GM06990 (cell line): ENCODE data around the gene SOX30.

Experiments used
- DNase-seq: peaks from one replicate; pipeline ENCODE4 v3.0.0-alpha.2; 2011; ENCODE audit not compliant: insufficient read length; ENCODE audit errors: extremely low read depth
- H3K27me3 ChIP-seq: replicated peaks from 2 replicates; pipeline ENCODE4 v1.6.0; 2011; ENCODE audit warnings: low read length; ENCODE audit not compliant: control insufficient read depth, insufficient read depth
- H3K36me3 ChIP-seq: 2 replicates; pipeline ENCODE4 v1.5.1; 2011; ENCODE audit warnings: low read length; ENCODE audit not compliant: control insufficient read depth, insufficient read depth
- H3K4me3 ChIP-seq: replicated peaks from 2 replicates; pipeline ENCODE4 v1.5.1; 2011; ENCODE audit warnings: low read depth, mild to moderate bottlenecking, control low read depth, low read length
- CTCF ChIP-seq: IDR thresholded peaks from 2 replicates; pipeline ENCODE4 v1.5.1; 2011; ENCODE audit warnings: low read length, control low read depth, mild to moderate bottlenecking, inconsistent platforms; ENCODE audit not compliant: insufficient read depth, poor library complexity, severe bottlenecking

Gene SOX30

DNA sequence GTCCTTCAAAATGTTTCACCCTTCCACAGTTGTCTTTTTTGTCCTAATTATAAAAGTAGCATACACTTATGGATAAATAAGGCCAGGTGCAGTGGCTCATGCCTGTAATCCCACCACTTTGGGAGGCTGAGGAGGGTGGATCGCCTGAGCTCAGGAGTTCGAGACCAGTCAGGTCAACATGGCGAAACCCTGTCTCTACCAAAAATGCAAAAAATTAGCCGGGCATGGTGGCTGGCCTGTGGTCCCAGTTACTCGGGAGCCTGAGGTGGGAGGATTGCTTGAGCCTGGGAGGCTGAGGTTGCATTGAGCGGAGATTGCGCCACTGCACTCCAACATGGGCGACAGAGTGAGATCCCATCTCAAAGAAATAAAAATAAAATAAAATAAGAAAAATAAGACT lies 20.7 kb upstream of the SOX30 start:
- DNase-seq = no peak
- no peak for TF ChIP-seq CTCF
- Histone ChIP-seq H3K27me3 (peaks cover 2% of the 10 kb centered on the region; the same call in 1 of the 2 replicates), H3K4me3 (no peak overlapping the region), H3K36me3 (no peaks in the 10 kb centered on the region)

DNA sequence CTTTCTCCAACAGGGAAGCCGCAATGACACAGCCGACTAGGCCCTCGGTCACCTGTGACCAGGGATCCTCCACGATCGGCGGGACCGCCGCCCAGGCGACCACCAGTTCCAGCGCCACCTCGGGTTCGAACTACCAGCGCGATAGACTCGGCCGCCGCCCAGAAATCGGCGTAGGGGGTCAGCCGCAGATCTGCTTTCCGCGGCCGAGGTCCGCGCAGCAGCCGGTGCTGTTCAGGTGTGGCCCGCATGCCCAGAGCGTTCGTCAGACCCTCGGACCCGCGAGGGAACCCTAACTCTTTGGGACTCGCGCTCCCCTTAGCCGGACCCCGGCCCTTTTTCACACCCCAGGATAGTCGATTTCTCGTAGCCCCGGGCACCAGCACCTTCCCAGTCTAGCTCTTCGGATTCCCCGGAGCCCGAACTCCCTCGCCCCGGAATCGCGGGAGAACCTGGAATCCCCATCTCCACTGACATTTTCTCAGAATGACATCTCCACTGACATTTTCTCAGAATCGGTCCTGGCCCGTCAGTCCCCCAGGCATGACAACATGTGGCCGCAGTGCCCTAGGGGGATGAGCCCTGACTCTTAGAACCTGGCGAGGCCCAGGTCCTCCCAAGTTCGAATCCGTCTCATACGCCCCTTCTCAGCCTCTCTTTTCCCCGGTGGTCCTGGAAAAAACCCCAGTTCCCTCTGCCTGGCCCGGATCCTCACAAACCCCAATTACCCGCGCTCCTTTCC lies 19.5 kb upstream of the SOX30 start:
- no peak for TF ChIP-seq CTCF
- Histone ChIP-seq H3K36me3 (no peaks in the 10 kb centered on the region), H3K4me3 (peak overlapping the region; percentile 69), H3K27me3 (peaks cover 2% of the 10 kb centered on the region; the same call in 1 of the 2 replicates)
- no peak for DNase-seq

DNA sequence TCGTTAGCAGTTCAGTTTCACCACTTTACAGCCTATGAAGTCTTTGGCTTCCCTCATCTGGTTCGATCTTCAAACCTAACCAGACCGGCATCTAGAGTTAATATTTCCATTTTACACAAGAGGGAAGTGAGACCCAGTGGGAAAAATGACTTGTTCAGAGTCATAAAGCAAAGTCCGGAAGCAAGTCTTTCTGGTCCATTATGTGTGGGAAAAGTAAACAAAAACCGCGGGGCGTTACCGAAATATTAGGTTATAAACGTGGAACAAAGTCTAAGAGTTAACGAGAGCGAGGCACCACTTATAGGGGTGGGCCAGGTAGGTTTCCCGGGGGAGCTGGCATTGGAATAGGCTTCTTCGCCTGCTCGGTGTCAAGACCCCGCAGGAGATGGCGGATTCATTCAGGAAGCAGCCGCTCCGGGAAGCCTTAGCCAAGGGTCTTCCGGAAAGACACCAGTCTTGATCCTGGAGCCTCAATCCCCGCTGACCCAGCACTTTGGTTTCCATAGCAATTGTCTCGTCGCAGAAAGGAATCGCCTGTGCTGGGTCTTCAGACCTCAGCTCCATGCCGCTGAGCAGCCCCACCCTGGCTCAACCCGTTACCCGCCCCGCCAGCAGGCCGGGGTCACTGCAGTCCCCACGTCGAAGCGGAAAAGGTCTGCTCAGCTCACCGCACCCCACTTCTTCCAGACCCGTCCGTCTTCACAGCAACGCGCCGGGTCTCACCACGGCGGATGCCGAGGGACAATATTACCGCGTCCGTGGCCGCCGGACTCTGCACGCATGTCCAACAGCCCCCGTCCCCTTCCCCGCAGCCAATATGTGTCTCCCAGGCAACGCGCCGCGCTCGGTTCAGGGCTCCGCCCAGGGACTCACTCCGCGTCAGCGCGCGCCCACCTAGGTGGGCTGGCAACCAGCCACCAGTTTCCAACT lies 18.7 kb upstream of the SOX30 start, which contains the start of gene C5orf52:
Gene C5orf52, plus strand, starts transcription at position 872 of the 930 bp plus-strand sequence. CDS start 82 bp downstream, outside the sequence.
- TF ChIP-seq CTCF = no peak
- DNase-seq = peak; percentile 44
- peaks cover 2% of the 10 kb centered on the region; the same call in 1 of the 2 replicates for H3K27me3 ChIP-seq
- peak within 1 kb of the TSS; percentile 69 for H3K4me3 ChIP-seq
- H3K36me3 ChIP-seq = no peaks in the 10 kb centered on the region

GRCh38 chr5:157669701-157670097 lies 17.5 kb upstream of the SOX30 start:
- DNase-seq = no peak
- Histone ChIP-seq H3K27me3 (peaks cover 2% of the 10 kb centered on the region; the same call in 1 of the 2 replicates), H3K4me3 (no peak overlapping the region), H3K36me3 (no peaks in the 10 kb centered on the region)
- no peak for TF ChIP-seq CTCF

GRCh38 chr5:157668356-157668755 lies 16.1 kb upstream of the SOX30 start:
- Histone ChIP-seq H3K36me3 (no peaks in the 10 kb centered on the region), H3K27me3 (peaks cover 2% of the 10 kb centered on the region; the same call in 1 of the 2 replicates), H3K4me3 (no peak overlapping the region)
- DNase-seq = no peak
- no peak for TF ChIP-seq CTCF
